HL-60 (cell line): ENCODE measurements around the gene GAP43.

Experiments used
- DNase-seq, 2 experiments: peaks; one replicate each; pipeline ENCODE4 v3.0.0-alpha.2; 2010 to 2020; ENCODE audit warnings: low read depth in 1 of 2, low spot score in 1 of 2
- H3K27ac ChIP-seq: fragments of 250-450 bp; sonication (Bioruptor Pico); replicated peaks from 2 replicates; pipeline ENCODE4 v1.5.1; 2020; ENCODE audit warnings: mild to moderate bottlenecking, moderate library complexity
- H3K27me3 ChIP-seq: fragments of 250-450 bp; sonication (Bioruptor Pico); 2 replicates; pipeline ENCODE4 v1.5.1; 2021; ENCODE audit warnings: mild to moderate bottlenecking, moderate library complexity; ENCODE audit not compliant: insufficient read depth, poor library complexity, severe bottlenecking
- H3K4me3 ChIP-seq: replicated peaks from 2 replicates; pipeline ENCODE4 v1.5.1; 2011; ENCODE audit warnings: mild to moderate bottlenecking, control low read depth, low read length; ENCODE audit not compliant: insufficient read depth
- GABPA ChIP-seq: IDR thresholded peaks from 2 replicates; pipeline ENCODE4 v1.6.1; 2012; ENCODE audit warnings: low read depth
- POLR2AphosphoS5 ChIP-seq: IDR thresholded peaks from 2 replicates; pipeline ENCODE4 v1.6.1; 2012; ENCODE audit warnings: low read depth
- SPI1 ChIP-seq: IDR thresholded peaks from 2 replicates; pipeline ENCODE4 v1.6.1; 2012; ENCODE audit warnings: low read depth, mild to moderate bottlenecking, borderline replicate concordance
- TF ChIP-seq, protein P1 (sequence below): IDR thresholded peaks from one replicate; pipeline ENCODE4 v1.5.1; 2011; ENCODE audit warnings: low read length, control low read depth, inconsistent platforms; ENCODE audit not compliant: insufficient read depth
- TF ChIP-seq, protein P2 (sequence below): IDR thresholded peaks from 2 replicates; pipeline ENCODE4 v1.6.1; 2012; ENCODE audit warnings: low read depth; ENCODE audit not compliant: insufficient replicate concordance

GAP43 gene

DNA sequence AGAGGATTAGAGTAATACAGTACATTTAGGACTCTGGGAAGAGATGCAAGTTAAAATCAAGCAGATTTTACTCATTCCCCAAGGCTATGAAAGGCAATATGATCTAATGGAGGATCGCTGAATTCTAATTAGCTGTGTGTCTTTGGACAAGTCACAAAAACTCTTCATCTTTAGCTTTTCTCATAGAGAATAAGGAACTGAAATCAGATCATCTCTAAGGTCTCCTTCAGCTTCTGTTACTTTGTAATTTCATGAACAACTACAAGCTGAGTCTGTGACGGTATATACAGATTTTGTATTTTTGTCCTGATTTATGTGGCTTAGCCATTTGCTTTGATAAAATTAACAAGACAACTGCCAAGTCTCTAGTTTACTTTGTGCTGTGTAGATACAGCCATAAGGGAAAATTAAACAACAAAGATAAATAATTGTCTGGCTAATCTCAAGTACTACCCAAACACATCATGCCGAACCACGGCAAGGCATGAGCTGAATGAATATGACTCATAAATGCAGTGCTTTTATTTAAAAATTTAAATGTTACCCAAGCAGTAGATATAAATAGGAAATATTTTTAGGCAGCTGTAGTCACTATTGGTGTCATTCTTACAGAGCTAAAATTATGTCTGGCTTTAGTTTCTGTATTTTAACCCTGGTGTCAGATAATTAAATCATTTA is 81.5 kb downstream of the GAP43 start:
- no peak for DNase-seq
- Histone ChIP-seq H3K27me3 (no peaks in the 10 kb centered on the region), H3K4me3 (no peak overlapping the region), H3K27ac (no peak overlapping the region)
- TF ChIP-seq, protein P1, sequence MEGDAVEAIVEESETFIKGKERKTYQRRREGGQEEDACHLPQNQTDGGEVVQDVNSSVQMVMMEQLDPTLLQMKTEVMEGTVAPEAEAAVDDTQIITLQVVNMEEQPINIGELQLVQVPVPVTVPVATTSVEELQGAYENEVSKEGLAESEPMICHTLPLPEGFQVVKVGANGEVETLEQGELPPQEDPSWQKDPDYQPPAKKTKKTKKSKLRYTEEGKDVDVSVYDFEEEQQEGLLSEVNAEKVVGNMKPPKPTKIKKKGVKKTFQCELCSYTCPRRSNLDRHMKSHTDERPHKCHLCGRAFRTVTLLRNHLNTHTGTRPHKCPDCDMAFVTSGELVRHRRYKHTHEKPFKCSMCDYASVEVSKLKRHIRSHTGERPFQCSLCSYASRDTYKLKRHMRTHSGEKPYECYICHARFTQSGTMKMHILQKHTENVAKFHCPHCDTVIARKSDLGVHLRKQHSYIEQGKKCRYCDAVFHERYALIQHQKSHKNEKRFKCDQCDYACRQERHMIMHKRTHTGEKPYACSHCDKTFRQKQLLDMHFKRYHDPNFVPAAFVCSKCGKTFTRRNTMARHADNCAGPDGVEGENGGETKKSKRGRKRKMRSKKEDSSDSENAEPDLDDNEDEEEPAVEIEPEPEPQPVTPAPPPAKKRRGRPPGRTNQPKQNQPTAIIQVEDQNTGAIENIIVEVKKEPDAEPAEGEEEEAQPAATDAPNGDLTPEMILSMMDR: no peak
- TF ChIP-seq, protein P2, sequence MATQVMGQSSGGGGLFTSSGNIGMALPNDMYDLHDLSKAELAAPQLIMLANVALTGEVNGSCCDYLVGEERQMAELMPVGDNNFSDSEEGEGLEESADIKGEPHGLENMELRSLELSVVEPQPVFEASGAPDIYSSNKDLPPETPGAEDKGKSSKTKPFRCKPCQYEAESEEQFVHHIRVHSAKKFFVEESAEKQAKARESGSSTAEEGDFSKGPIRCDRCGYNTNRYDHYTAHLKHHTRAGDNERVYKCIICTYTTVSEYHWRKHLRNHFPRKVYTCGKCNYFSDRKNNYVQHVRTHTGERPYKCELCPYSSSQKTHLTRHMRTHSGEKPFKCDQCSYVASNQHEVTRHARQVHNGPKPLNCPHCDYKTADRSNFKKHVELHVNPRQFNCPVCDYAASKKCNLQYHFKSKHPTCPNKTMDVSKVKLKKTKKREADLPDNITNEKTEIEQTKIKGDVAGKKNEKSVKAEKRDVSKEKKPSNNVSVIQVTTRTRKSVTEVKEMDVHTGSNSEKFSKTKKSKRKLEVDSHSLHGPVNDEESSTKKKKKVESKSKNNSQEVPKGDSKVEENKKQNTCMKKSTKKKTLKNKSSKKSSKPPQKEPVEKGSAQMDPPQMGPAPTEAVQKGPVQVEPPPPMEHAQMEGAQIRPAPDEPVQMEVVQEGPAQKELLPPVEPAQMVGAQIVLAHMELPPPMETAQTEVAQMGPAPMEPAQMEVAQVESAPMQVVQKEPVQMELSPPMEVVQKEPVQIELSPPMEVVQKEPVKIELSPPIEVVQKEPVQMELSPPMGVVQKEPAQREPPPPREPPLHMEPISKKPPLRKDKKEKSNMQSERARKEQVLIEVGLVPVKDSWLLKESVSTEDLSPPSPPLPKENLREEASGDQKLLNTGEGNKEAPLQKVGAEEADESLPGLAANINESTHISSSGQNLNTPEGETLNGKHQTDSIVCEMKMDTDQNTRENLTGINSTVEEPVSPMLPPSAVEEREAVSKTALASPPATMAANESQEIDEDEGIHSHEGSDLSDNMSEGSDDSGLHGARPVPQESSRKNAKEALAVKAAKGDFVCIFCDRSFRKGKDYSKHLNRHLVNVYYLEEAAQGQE: no peak
- no peak for TF ChIP-seq POLR2AphosphoS5
- no peak for TF ChIP-seq GABPA
- no peak for TF ChIP-seq SPI1

DNA sequence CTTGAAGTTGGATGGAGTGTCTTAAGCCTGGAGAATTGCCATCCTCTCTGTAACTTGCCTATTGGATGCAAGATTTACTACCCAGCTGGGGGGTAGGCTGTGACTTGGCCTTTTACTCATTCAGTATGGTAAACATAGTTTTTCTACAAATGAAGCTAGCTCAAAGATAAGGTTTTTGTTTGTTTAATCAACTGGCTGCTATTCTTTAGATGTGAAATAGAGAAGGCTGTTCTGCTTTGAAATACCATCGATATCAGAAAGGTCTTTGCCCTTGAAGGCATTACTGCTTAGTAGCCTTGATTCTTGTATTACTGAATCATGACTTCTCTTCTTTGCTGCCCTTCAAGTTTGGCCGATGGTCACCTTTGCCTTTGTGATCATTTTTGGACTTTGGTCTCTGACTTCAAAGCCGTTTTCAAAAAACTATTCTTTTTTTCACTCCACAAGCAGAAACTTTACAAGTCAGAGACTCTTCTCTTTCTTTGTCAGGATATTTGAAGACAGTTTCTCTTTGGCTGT is 83.1 kb downstream of the GAP43 start:
- Histone ChIP-seq H3K27me3 (no peaks in the 10 kb centered on the region), H3K27ac (no peak overlapping the region), H3K4me3 (no peak overlapping the region)
- no peak for TF ChIP-seq GABPA
- TF ChIP-seq, protein P2: no peak
- TF ChIP-seq SPI1: no peak
- TF ChIP-seq, protein P1: no peak
- no peak for TF ChIP-seq POLR2AphosphoS5
- no peak for DNase-seq

DNA sequence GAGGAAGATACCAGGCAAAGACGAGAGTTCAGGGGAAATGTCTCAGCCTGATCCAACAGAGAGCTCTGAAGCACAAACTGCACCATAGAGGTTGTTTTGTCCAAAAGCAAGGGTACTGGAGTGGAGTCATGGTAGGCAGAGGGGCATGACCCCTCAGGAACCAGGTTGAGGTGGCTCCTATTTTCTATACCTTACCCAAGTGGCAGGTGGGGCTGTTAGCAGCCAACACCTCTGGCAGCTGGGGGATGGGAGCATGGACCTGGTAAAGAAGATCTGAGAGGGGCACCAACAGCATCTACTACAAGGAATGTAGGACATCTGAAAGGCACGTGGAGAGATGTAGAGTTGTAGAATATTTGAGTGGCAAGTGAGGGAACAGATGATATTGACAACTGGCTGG is 85.2 kb downstream of the GAP43 start:
- TF ChIP-seq, protein P2: no peak
- TF ChIP-seq GABPA (no peak), POLR2AphosphoS5 (no peak), SPI1 (no peak)
- TF ChIP-seq, protein P1: no peak
- no peak overlapping the region for H3K4me3 ChIP-seq
- no peak overlapping the region for H3K27ac ChIP-seq
- DNase-seq: no peak
- H3K27me3 ChIP-seq: no peaks in the 10 kb centered on the region
